SK-N-SH treated with all-trans-retinoic acid at 6 μM for 48 hours (cell line): Measurements from ENCODE around the gene NAE1.

ENCODE experiments used
- ATAC-seq: fragments of 200-7000 bp; cut with Tn5 transposase; 3 replicates; pipeline ENCODE4 v1.9.1; 2020; ENCODE audit warnings: mild to moderate bottlenecking, moderate library complexity
- BACH2 ChIP-seq: fragments of 250-450 bp; sonication (Bioruptor Pico); IDR thresholded peaks from 2 replicates; pipeline ENCODE4 v1.9.0; 2021; ENCODE audit warnings: mild to moderate bottlenecking, borderline replicate concordance
- CREB5 ChIP-seq: fragments of 250-450 bp; sonication (Bioruptor Pico); IDR thresholded peaks from 2 replicates; pipeline ENCODE4 v1.5.1; 2020; ENCODE audit warnings: low read depth, mild to moderate bottlenecking, moderate library complexity
- CSDC2 ChIP-seq: fragments of 250-450 bp; sonication (Bioruptor Pico); IDR thresholded peaks from 2 replicates; pipeline ENCODE4 v1.5.0; 2020; ENCODE audit warnings: mild to moderate bottlenecking, moderate library complexity
- ESRRG ChIP-seq: fragments of 250-450 bp; sonication (Bioruptor Pico); IDR thresholded peaks from 2 replicates; pipeline ENCODE4 v1.6.1; 2021; ENCODE audit warnings: mild to moderate bottlenecking
- GLIS3 ChIP-seq: fragments of 250-450 bp; sonication (Bioruptor Pico); IDR thresholded peaks from 2 replicates; pipeline ENCODE4 v1.5.0; 2020; ENCODE audit warnings: mild to moderate bottlenecking, moderate library complexity
- ISL1 ChIP-seq: fragments of 250-450 bp; sonication (Bioruptor Pico); IDR thresholded peaks from 2 replicates; pipeline ENCODE4 v2.1.2; 2022; ENCODE audit warnings: mild to moderate bottlenecking, moderate library complexity
- OSR1 ChIP-seq: fragments of 250-450 bp; sonication (Bioruptor Pico); IDR thresholded peaks from 2 replicates; pipeline ENCODE4 v1.8.0; 2022; ENCODE audit warnings: moderate library complexity, mild to moderate bottlenecking, inconsistent platforms
- PATZ1 ChIP-seq: fragments of 250-450 bp; sonication (Bioruptor Pico); IDR thresholded peaks from 2 replicates; pipeline ENCODE4 v1.8.0; 2020; ENCODE audit warnings: mild to moderate bottlenecking, moderate library complexity, borderline replicate concordance
- POU6F1 ChIP-seq: fragments of 250-450 bp; sonication (Bioruptor Pico); IDR thresholded peaks from 2 replicates; pipeline ENCODE4 v1.8.0; 2021; ENCODE audit warnings: low read depth, mild to moderate bottlenecking, moderate library complexity, borderline replicate concordance
- PPARA ChIP-seq: fragments of 250-450 bp; sonication (Bioruptor Pico); IDR thresholded peaks from 2 replicates; pipeline ENCODE4 v1.5.0; 2020; ENCODE audit warnings: mild to moderate bottlenecking, borderline replicate concordance
- RARB ChIP-seq: fragments of 250-450 bp; sonication (Bioruptor Pico); IDR thresholded peaks from 2 replicates; pipeline ENCODE4 v1.8.0; 2021; ENCODE audit warnings: mild to moderate bottlenecking, moderate library complexity
- SNAI2 ChIP-seq: fragments of 250-450 bp; sonication (Bioruptor Pico); IDR thresholded peaks from 2 replicates; pipeline ENCODE4 v1.5.0; 2020; ENCODE audit warnings: mild to moderate bottlenecking, moderate library complexity
- TCF4 ChIP-seq: fragments of 250-450 bp; sonication (Bioruptor Pico); IDR thresholded peaks from 2 replicates; pipeline ENCODE4 v1.8.0; 2021; ENCODE audit warnings: mild to moderate bottlenecking, moderate library complexity, borderline replicate concordance
- TOX ChIP-seq: fragments of 250-450 bp; sonication (Bioruptor Pico); IDR thresholded peaks from 2 replicates; pipeline ENCODE4 v1.8.0; 2021; ENCODE audit warnings: mild to moderate bottlenecking, moderate library complexity, borderline replicate concordance
- ZC3H10 ChIP-seq: fragments of 250-450 bp; sonication (Bioruptor Pico); IDR thresholded peaks from 2 replicates; pipeline ENCODE4 v1.5.1; 2021; ENCODE audit warnings: mild to moderate bottlenecking, moderate library complexity
- ZFP3 ChIP-seq: fragments of 250-450 bp; sonication (Bioruptor Pico); IDR thresholded peaks from 2 replicates; pipeline ENCODE4 v1.5.0; 2020; ENCODE audit warnings: mild to moderate bottlenecking, moderate library complexity
- ZFP30 ChIP-seq: fragments of 450-650 bp; formaldehyde crosslinking; IDR thresholded peaks from 2 replicates; pipeline ENCODE4 v1.5.0; 2022; ENCODE audit warnings: mild to moderate bottlenecking, moderate library complexity
- ZNF565 ChIP-seq: fragments of 450-650 bp; formaldehyde crosslinking; conservative IDR thresholded peaks from 2 replicates; pipeline ENCODE4 v1.5.0; 2020; ENCODE audit warnings: low read depth, mild to moderate bottlenecking, moderate library complexity
- ZNF70 ChIP-seq: fragments of 450-650 bp; formaldehyde crosslinking; IDR thresholded peaks from 2 replicates; pipeline ENCODE4 v1.5.0; 2020; ENCODE audit warnings: mild to moderate bottlenecking, moderate library complexity
- ZNF8 ChIP-seq: fragments of 450-650 bp; formaldehyde crosslinking; IDR thresholded peaks from 2 replicates; pipeline ENCODE4 v1.5.0; 2020; ENCODE audit warnings: mild to moderate bottlenecking, moderate library complexity
- TF ChIP-seq, protein P1 (sequence below): fragments of 250-450 bp; sonication (Bioruptor Pico); IDR thresholded peaks from 2 replicates; pipeline ENCODE4 v1.5.0; 2020; ENCODE audit warnings: mild to moderate bottlenecking, moderate library complexity

Gene NAE1

GRCh38 chr16:66862023-66862520, 31.3 kb upstream of the NAE1 start (continued):
- no peak for TF ChIP-seq ZNF565
- no peak for TF ChIP-seq RARB (CRISPR knock-in tag)
- TF ChIP-seq PATZ1, result no peak
- TF ChIP-seq ZNF8 (CRISPR knock-in tag), result no peak

GRCh38 chr16:66859397-66860068, 28.8 kb upstream of the NAE1 start:
- TF ChIP-seq RARB (CRISPR knock-in tag) (no peak), CSDC2 (CRISPR knock-in tag) (no peak)
- peak; percentile 34 for ATAC-seq

DNA sequence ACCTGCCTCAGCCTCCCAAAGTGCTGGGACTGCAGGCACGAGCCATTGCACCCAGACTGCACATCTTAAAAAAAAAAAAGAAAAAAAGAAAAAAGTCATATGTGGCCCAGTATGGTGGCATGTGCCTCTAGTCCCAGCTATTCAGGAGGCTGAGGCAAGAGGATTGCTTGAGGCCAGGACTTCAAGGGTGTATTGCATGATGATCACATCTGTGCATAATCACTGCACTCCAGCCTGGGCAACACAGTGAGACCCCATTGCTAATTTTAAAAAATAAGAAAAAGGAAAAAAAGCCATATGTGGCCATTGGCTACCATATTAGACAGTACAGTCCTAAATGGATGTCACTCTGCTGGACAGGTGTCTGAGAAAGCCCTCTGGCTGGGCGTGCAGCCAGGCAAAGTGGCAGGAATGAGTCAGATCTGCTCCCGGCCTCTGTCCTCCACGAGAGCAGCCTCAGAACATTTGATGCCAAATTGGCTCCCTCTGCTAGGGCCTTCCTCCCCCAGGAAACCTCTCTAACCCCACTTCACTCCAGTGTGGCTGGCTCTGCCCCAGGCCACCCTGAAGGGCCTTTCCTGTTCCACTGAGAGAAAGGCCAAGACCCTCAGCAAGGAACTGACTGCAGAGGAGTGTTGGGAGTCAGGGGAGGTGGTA, 28.1 kb upstream of the NAE1 start:
- ATAC-seq, result peak; percentile 84
- no peak for TF ChIP-seq ISL1
- TF ChIP-seq BACH2 (CRISPR knock-in tag), result no peak
- TF ChIP-seq OSR1 (CRISPR knock-in tag), result no peak
- TF ChIP-seq CSDC2 (CRISPR knock-in tag), result no peak
- no peak for TF ChIP-seq TOX (CRISPR knock-in tag)
- TF ChIP-seq, all 23 proteins: peak for 0

DNA sequence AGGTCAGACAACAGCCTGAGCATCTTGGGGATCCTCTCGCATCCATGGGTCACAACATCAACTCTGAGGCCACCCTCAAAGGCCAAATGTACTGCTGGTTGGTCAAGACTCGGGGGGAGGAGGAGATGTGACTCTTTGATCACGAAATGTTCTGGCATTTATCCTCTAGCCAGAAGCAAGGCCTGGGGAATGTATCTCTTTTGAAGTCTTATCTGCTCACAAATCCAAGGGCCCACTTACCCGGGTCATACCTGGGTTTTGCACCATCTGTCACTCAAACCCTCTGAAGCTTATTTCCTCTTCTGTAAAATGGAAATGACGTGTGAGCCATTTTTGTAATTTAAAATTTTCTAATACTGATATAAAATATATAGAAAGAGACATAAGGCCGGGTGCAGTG, 26.7 kb upstream of the NAE1 start:
- TF ChIP-seq POU6F1 (CRISPR knock-in tag), result no peak
- TF ChIP-seq ESRRG (CRISPR knock-in tag), result no peak
- TF ChIP-seq RARB (CRISPR knock-in tag), result no peak
- TF ChIP-seq ZNF70, result no peak
- TF ChIP-seq CREB5 (CRISPR knock-in tag), result no peak
- no peak for TF ChIP-seq CSDC2 (CRISPR knock-in tag)
- no peak for TF ChIP-seq ZC3H10 (CRISPR knock-in tag)
- no peak for TF ChIP-seq PPARA (CRISPR knock-in tag)
- TF ChIP-seq ZNF8 (CRISPR knock-in tag), result no peak
- no peak for TF ChIP-seq TOX (CRISPR knock-in tag)
- TF ChIP-seq, protein P1, sequence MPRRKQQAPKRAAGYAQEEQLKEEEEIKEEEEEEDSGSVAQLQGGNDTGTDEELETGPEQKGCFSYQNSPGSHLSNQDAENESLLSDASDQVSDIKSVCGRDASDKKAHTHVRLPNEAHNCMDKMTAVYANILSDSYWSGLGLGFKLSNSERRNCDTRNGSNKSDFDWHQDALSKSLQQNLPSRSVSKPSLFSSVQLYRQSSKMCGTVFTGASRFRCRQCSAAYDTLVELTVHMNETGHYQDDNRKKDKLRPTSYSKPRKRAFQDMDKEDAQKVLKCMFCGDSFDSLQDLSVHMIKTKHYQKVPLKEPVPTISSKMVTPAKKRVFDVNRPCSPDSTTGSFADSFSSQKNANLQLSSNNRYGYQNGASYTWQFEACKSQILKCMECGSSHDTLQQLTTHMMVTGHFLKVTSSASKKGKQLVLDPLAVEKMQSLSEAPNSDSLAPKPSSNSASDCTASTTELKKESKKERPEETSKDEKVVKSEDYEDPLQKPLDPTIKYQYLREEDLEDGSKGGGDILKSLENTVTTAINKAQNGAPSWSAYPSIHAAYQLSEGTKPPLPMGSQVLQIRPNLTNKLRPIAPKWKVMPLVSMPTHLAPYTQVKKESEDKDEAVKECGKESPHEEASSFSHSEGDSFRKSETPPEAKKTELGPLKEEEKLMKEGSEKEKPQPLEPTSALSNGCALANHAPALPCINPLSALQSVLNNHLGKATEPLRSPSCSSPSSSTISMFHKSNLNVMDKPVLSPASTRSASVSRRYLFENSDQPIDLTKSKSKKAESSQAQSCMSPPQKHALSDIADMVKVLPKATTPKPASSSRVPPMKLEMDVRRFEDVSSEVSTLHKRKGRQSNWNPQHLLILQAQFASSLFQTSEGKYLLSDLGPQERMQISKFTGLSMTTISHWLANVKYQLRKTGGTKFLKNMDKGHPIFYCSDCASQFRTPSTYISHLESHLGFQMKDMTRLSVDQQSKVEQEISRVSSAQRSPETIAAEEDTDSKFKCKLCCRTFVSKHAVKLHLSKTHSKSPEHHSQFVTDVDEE (CRISPR knock-in tag), result no peak
- TF ChIP-seq SNAI2 (CRISPR knock-in tag), result no peak
- no peak for TF ChIP-seq ZNF565
- TF ChIP-seq ZFP3 (CRISPR knock-in tag), result no peak
- TF ChIP-seq OSR1 (CRISPR knock-in tag), result no peak
- TF ChIP-seq GLIS3 (CRISPR knock-in tag), result no peak
- no peak for TF ChIP-seq ISL1
- TF ChIP-seq TCF4 (CRISPR knock-in tag), result no peak
- no peak for TF ChIP-seq ZFP30 (CRISPR knock-in tag)

More for the DNA sequence above, 26.7 kb upstream of the NAE1 start:
- ATAC-seq, result no peak
